ENCODE results near the gene DRD2. TPM values are rescaled to one million over a fixed set of nuclear protein-coding genes. Genes with fewer than 3 reads are reported as not detected.

The DRD2 gene
- polyA plus RNA-seq, 4 donors = 0.28 to 0.41 TPM; not detected in 2

- H3K4me1 ChIP-seq (ENCODE audit: control insufficient read depth in 3 of 3, insufficient read depth in 2 of 3, low read depth in 1 of 3, low read length in 2 of 3) = peaks cover 0 to 4% (median 0%) of the 10 kb centered on the region in 3 donors
- H3K27me3 ChIP-seq (ENCODE audit: control insufficient read depth in 3 of 3, insufficient read depth in 3 of 3, low read length in 3 of 3) = peaks cover 0 to 20% (median 12%) of the 10 kb centered on the region in 3 donors
- no peak for FAIRE-seq
- no peaks in the 10 kb centered on the region for H3K9me3 ChIP-seq (ENCODE audit: control insufficient read depth in 2 of 2, insufficient read depth in 1 of 2, low read depth in 1 of 2, low read length in 1 of 2)
- peak within 1 kb of the TSS in 1 of 3 donors; percentile 5 for H3K4me3 ChIP-seq (ENCODE audit: low read depth in 1 of 3, low read length in 3 of 3)
- 5 to 13% (median 12%) methylated on average over 25 to 46 of the region's 46 CpGs for WGBS, 3 donors
- H3K27ac ChIP-seq (ENCODE audit: low read depth in 1 of 3, low read length in 2 of 3) = no peak within 1 kb of the TSS
- peak; percentile 25 to 51 for DNase-seq
- no peaks in the 10 kb centered on the region for H3K36me3 ChIP-seq (ENCODE audit: control insufficient read depth in 3 of 3, insufficient read depth in 2 of 3, low read depth in 1 of 3, low read length in 3 of 3)
These were observed 87.5 kb downstream of the DRD2 start, which contains the start of gene ANKK1 for GRCh38 chr11:113387605-113388211. TSS of gene ANKK1 (plus strand) at chr11:113387779. CDS start at chr11:113387885, 106 bp downstream.

GRCh38 chr11:113386866-113387265 lies 88.3 kb downstream of the DRD2 start:
- Histone ChIP-seq H3K4me3 (ENCODE audit: low read depth in 1 of 3, low read length in 3 of 3) (no peak overlapping the region), H3K27me3 (ENCODE audit: control insufficient read depth in 3 of 3, insufficient read depth in 3 of 3, low read length in 3 of 3) (peaks cover 0 to 20% (median 12%) of the 10 kb centered on the region in 3 donors), H3K36me3 (ENCODE audit: control insufficient read depth in 3 of 3, insufficient read depth in 2 of 3, low read depth in 1 of 3, low read length in 3 of 3) (no peaks in the 10 kb centered on the region), H3K4me1 (ENCODE audit: control insufficient read depth in 3 of 3, insufficient read depth in 2 of 3, low read depth in 1 of 3, low read length in 2 of 3) (peaks cover 0 to 4% (median 0%) of the 10 kb centered on the region in 3 donors), H3K27ac (ENCODE audit: low read depth in 1 of 3, low read length in 2 of 3) (no peak overlapping the region), H3K9me3 (ENCODE audit: control insufficient read depth in 2 of 2, insufficient read depth in 1 of 2, low read depth in 1 of 2, low read length in 1 of 2) (no peaks in the 10 kb centered on the region)
- DNase-seq = no peak
- no peak for FAIRE-seq
- WGBS, 3 donors = 73 to 85% (median 80%) methylated on average over 6 of the region's 6 CpGs

- Histone ChIP-seq H3K27me3 (ENCODE audit: control insufficient read depth in 3 of 3, insufficient read depth in 3 of 3, low read length in 3 of 3) (peaks cover 0 to 20% (median 12%) of the 10 kb centered on the region in 3 donors), H3K9me3 (ENCODE audit: control insufficient read depth in 2 of 2, insufficient read depth in 1 of 2, low read depth in 1 of 2, low read length in 1 of 2) (no peaks in the 10 kb centered on the region), H3K27ac (ENCODE audit: low read depth in 1 of 3, low read length in 2 of 3) (no peak overlapping the region), H3K4me3 (ENCODE audit: low read depth in 1 of 3, low read length in 3 of 3) (no peak overlapping the region), H3K4me1 (ENCODE audit: control insufficient read depth in 3 of 3, insufficient read depth in 2 of 3, low read depth in 1 of 3, low read length in 2 of 3) (peaks cover 0 to 4% (median 0%) of the 10 kb centered on the region in 3 donors), H3K36me3 (ENCODE audit: control insufficient read depth in 3 of 3, insufficient read depth in 2 of 3, low read depth in 1 of 3, low read length in 3 of 3) (no peaks in the 10 kb centered on the region)
- 93 to 95% (median 94%) methylated on average over 3 of the region's 3 CpGs for WGBS, 3 donors
- no peak for DNase-seq
- no peak for FAIRE-seq
These were observed 89.4 kb downstream of the DRD2 start for GRCh38 chr11:113385749-113386148.

GRCh38 chr11:113384551-113384950 lies 90.6 kb downstream of the DRD2 start:
- Histone ChIP-seq H3K27me3 (ENCODE audit: control insufficient read depth in 3 of 3, insufficient read depth in 3 of 3, low read length in 3 of 3) (peaks cover 0 to 18% (median 12%) of the 10 kb centered on the region in 3 donors), H3K4me3 (ENCODE audit: low read depth in 1 of 3, low read length in 3 of 3) (no peak overlapping the region), H3K9me3 (ENCODE audit: control insufficient read depth in 2 of 2, insufficient read depth in 1 of 2, low read depth in 1 of 2, low read length in 1 of 2) (no peaks in the 10 kb centered on the region), H3K4me1 (ENCODE audit: control insufficient read depth in 3 of 3, insufficient read depth in 2 of 3, low read depth in 1 of 3, low read length in 2 of 3) (peaks cover 0 to 4% (median 0%) of the 10 kb centered on the region in 3 donors), H3K36me3 (ENCODE audit: control insufficient read depth in 3 of 3, insufficient read depth in 2 of 3, low read depth in 1 of 3, low read length in 3 of 3) (no peaks in the 10 kb centered on the region), H3K27ac (ENCODE audit: low read depth in 1 of 3, low read length in 2 of 3) (no peak overlapping the region)
- FAIRE-seq = no peak
- DNase-seq = no peak
- WGBS, 3 donors = 61 to 72% (median 69%) methylated on average over 3 of the region's 3 CpGs

- no peak overlapping the region for H3K27ac ChIP-seq (ENCODE audit: low read depth in 1 of 3, low read length in 2 of 3)
- no peak for FAIRE-seq
- no peak overlapping the region for H3K4me3 ChIP-seq (ENCODE audit: low read depth in 1 of 3, low read length in 3 of 3)
These were observed 93.1 kb downstream of the DRD2 start for GRCh38 chr11:113382121-113382520.

GRCh38 chr11:113378692-113379091 lies 96.5 kb downstream of the DRD2 start:
- no peak for FAIRE-seq
- DNase-seq = no peak
- WGBS, 3 donors = 48 to 59% (median 55%) methylated on average over 1 of the region's 1 CpG

More at GRCh38 chr11:113382121-113382520, 93.1 kb downstream of the DRD2 start:
- Histone ChIP-seq H3K27me3 (ENCODE audit: control insufficient read depth in 3 of 3, insufficient read depth in 3 of 3, low read length in 3 of 3) (peaks cover 0 to 6% (median under 1%) of the 10 kb centered on the region in 3 donors), H3K9me3 (ENCODE audit: control insufficient read depth in 2 of 2, insufficient read depth in 1 of 2, low read depth in 1 of 2, low read length in 1 of 2) (no peaks in the 10 kb centered on the region), H3K4me1 (ENCODE audit: control insufficient read depth in 3 of 3, insufficient read depth in 2 of 3, low read depth in 1 of 3, low read length in 2 of 3) (no peaks in the 10 kb centered on the region), H3K36me3 (ENCODE audit: control insufficient read depth in 3 of 3, insufficient read depth in 2 of 3, low read depth in 1 of 3, low read length in 3 of 3) (no peaks in the 10 kb centered on the region)
- no peak for DNase-seq

GRCh38 chr11:113377681-113378412 lies 97.4 kb downstream of the DRD2 start:
- Histone ChIP-seq H3K9me3 (ENCODE audit: control insufficient read depth in 2 of 2, insufficient read depth in 1 of 2, low read depth in 1 of 2, low read length in 1 of 2) (no peaks in the 10 kb centered on the region), H3K36me3 (ENCODE audit: control insufficient read depth in 3 of 3, insufficient read depth in 2 of 3, low read depth in 1 of 3, low read length in 3 of 3) (peaks cover 0 to 2% (median 0%) of the 10 kb centered on the region in 3 donors), H3K27ac (ENCODE audit: low read depth in 1 of 3, low read length in 2 of 3) (no peak overlapping the region), H3K4me3 (ENCODE audit: low read depth in 1 of 3, low read length in 3 of 3) (no peak overlapping the region), H3K4me1 (ENCODE audit: control insufficient read depth in 3 of 3, insufficient read depth in 2 of 3, low read depth in 1 of 3, low read length in 2 of 3) (no peaks in the 10 kb centered on the region), H3K27me3 (ENCODE audit: control insufficient read depth in 3 of 3, insufficient read depth in 3 of 3, low read length in 3 of 3) (no peaks in the 10 kb centered on the region)
- DNase-seq (no peak), FAIRE-seq (no peak)
- 49 to 59% (median 54%) methylated on average over 7 of the region's 7 CpGs for WGBS, 3 donors

More at GRCh38 chr11:113378692-113379091, 96.5 kb downstream of the DRD2 start:
- Histone ChIP-seq H3K4me1 (ENCODE audit: control insufficient read depth in 3 of 3, insufficient read depth in 2 of 3, low read depth in 1 of 3, low read length in 2 of 3) (no peaks in the 10 kb centered on the region), H3K4me3 (ENCODE audit: low read depth in 1 of 3, low read length in 3 of 3) (no peak overlapping the region), H3K9me3 (ENCODE audit: control insufficient read depth in 2 of 2, insufficient read depth in 1 of 2, low read depth in 1 of 2, low read length in 1 of 2) (no peaks in the 10 kb centered on the region), H3K27me3 (ENCODE audit: control insufficient read depth in 3 of 3, insufficient read depth in 3 of 3, low read length in 3 of 3) (no peaks in the 10 kb centered on the region), H3K36me3 (ENCODE audit: control insufficient read depth in 3 of 3, insufficient read depth in 2 of 3, low read depth in 1 of 3, low read length in 3 of 3) (no peaks in the 10 kb centered on the region), H3K27ac (ENCODE audit: low read depth in 1 of 3, low read length in 2 of 3) (no peak overlapping the region)

GRCh38 chr11:113376156-113376555 lies 99.0 kb downstream of the DRD2 start:
- FAIRE-seq = no peak
- Histone ChIP-seq H3K27ac (ENCODE audit: low read depth in 1 of 3, low read length in 2 of 3) (no peak overlapping the region), H3K27me3 (ENCODE audit: control insufficient read depth in 3 of 3, insufficient read depth in 3 of 3, low read length in 3 of 3) (no peaks in the 10 kb centered on the region), H3K9me3 (ENCODE audit: control insufficient read depth in 2 of 2, insufficient read depth in 1 of 2, low read depth in 1 of 2, low read length in 1 of 2) (no peaks in the 10 kb centered on the region), H3K36me3 (ENCODE audit: control insufficient read depth in 3 of 3, insufficient read depth in 2 of 3, low read depth in 1 of 3, low read length in 3 of 3) (peaks cover 0 to 2% (median 0%) of the 10 kb centered on the region in 3 donors), H3K4me1 (ENCODE audit: control insufficient read depth in 3 of 3, insufficient read depth in 2 of 3, low read depth in 1 of 3, low read length in 2 of 3) (no peaks in the 10 kb centered on the region), H3K4me3 (ENCODE audit: low read depth in 1 of 3, low read length in 3 of 3) (no peak overlapping the region)
- WGBS, 3 donors = 37 to 68% (median 60%) methylated on average over 3 of the region's 3 CpGs
- DNase-seq = no peak

Measured in small intestine (tissue), 7 donors.